ENCODE data around the gene B4GAT1.

DNA sequence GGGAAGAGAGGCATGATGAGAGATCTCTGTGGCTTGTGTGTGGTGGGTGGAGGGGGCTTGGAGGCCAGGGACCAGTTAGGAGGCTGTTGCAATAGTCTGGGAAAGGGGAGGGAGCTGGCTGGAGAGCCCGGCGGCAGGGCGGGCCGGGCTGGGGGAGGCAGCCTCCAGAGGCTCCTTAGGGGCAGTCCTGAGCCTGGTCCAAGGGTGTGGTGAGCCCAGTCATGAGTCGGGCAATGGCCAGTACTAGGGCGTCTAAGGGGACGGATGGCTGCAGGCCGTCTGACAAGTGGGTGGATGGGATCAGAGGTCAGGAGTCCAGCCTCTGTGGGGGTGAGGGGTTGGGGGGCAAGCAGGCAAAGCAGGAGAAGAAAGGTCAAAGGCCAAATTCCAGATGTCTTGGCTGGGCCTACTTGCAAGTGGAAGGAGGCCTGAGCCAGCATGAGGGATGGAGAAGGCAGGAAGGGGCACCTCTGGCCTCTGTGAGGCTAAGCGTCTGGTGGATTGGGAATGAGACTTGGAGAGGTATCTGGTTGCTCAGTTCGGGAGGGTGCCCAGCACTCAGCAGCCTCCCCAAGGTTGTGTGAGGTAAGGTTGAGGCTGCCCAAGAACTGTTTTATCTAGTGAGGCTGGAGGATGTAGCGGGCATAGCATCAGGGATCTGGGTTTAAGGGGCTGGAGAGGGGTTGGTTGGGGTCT lies 24.5 kb downstream of the B4GAT1 start:
- TF ChIP-seq, protein P1, sequence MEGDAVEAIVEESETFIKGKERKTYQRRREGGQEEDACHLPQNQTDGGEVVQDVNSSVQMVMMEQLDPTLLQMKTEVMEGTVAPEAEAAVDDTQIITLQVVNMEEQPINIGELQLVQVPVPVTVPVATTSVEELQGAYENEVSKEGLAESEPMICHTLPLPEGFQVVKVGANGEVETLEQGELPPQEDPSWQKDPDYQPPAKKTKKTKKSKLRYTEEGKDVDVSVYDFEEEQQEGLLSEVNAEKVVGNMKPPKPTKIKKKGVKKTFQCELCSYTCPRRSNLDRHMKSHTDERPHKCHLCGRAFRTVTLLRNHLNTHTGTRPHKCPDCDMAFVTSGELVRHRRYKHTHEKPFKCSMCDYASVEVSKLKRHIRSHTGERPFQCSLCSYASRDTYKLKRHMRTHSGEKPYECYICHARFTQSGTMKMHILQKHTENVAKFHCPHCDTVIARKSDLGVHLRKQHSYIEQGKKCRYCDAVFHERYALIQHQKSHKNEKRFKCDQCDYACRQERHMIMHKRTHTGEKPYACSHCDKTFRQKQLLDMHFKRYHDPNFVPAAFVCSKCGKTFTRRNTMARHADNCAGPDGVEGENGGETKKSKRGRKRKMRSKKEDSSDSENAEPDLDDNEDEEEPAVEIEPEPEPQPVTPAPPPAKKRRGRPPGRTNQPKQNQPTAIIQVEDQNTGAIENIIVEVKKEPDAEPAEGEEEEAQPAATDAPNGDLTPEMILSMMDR (IDR thresholded peaks at IDR 0.05; ENCODE audit: low read length), result no peak
- TF ChIP-seq EZH2 (IDR thresholded peaks at IDR 0.05; ENCODE audit: borderline replicate concordance, low read length), result no peak
